ENCODE data around the gene PLEKHM1. TPM values are rescaled to one million over a fixed set of nuclear protein-coding genes. Genes with fewer than 3 reads are reported as not detected.

Gene PLEKHM1
- total RNA-seq, 4 donors from 2014 or later: 45.4 to 130 (median 71.7) TPM

DNA sequence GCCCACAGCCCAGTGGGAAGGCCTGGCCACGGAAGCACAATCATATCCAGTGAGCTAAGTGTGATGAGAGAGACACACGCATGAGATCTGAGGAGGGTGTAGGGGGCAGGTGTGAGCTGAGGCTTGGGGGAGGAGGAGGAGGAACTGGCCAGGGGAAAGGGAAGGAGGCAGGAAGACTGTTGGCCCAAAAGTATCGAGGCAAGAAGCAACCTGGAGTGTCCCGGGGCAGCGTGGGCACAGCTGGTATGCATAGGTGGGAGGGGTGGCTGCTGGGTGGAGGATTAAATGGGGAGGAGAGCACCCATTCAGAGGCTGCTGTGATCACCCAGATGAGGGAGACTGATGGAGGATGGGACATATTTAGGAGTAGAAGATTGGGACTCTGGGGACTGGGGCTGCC is 99.2 kb downstream of the PLEKHM1 start:
- no peak for DNase-seq
- TF ChIP-seq POLR2A (IDR thresholded peaks at IDR 0.05): no peak
- TF ChIP-seq, protein P1, sequence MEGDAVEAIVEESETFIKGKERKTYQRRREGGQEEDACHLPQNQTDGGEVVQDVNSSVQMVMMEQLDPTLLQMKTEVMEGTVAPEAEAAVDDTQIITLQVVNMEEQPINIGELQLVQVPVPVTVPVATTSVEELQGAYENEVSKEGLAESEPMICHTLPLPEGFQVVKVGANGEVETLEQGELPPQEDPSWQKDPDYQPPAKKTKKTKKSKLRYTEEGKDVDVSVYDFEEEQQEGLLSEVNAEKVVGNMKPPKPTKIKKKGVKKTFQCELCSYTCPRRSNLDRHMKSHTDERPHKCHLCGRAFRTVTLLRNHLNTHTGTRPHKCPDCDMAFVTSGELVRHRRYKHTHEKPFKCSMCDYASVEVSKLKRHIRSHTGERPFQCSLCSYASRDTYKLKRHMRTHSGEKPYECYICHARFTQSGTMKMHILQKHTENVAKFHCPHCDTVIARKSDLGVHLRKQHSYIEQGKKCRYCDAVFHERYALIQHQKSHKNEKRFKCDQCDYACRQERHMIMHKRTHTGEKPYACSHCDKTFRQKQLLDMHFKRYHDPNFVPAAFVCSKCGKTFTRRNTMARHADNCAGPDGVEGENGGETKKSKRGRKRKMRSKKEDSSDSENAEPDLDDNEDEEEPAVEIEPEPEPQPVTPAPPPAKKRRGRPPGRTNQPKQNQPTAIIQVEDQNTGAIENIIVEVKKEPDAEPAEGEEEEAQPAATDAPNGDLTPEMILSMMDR (IDR thresholded peaks at IDR 0.05): no peak
- H3K9me3 ChIP-seq: no peaks in the 10 kb centered on the region

DNA sequence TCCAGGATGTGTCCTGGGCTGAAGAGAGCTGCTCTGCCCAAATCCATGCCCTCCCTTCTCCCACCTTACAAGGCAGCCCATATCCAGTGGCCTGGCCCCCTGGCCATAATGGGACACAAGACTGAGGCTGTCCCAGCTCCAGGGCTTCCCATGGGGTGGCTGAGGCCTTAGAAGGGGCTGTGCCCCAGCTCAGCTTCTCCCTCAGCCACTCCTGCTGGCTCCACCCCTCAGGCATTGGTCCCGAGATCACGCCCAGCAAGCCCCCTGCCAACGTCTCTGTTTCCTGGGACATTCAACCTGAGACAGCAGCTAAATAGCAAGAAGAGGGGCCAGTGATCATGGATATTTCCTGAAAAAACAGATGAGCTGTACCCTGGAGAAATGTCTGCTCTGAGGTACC is 101.2 kb downstream of the PLEKHM1 start:
- H3K27me3 ChIP-seq: no peaks in the 10 kb centered on the region
- peaks cover 0 to 4% (median 0%) of the 10 kb centered on the region in 3 donors for H3K36me3 ChIP-seq
- TF ChIP-seq, protein P1 (IDR thresholded peaks at IDR 0.05): no peak
- no peak for TF ChIP-seq POLR2A (IDR thresholded peaks at IDR 0.05)

More for the DNA sequence above, 99.2 kb downstream of the PLEKHM1 start:
- no peaks in the 10 kb centered on the region for H3K4me1 ChIP-seq
- H3K4me3 ChIP-seq: no peak overlapping the region
- H3K36me3 ChIP-seq: peaks cover 0 to 23% (median 0%) of the 10 kb centered on the region in 3 donors
- no peak overlapping the region for H3K27ac ChIP-seq
- H3K27me3 ChIP-seq: no peaks in the 10 kb centered on the region

DNA sequence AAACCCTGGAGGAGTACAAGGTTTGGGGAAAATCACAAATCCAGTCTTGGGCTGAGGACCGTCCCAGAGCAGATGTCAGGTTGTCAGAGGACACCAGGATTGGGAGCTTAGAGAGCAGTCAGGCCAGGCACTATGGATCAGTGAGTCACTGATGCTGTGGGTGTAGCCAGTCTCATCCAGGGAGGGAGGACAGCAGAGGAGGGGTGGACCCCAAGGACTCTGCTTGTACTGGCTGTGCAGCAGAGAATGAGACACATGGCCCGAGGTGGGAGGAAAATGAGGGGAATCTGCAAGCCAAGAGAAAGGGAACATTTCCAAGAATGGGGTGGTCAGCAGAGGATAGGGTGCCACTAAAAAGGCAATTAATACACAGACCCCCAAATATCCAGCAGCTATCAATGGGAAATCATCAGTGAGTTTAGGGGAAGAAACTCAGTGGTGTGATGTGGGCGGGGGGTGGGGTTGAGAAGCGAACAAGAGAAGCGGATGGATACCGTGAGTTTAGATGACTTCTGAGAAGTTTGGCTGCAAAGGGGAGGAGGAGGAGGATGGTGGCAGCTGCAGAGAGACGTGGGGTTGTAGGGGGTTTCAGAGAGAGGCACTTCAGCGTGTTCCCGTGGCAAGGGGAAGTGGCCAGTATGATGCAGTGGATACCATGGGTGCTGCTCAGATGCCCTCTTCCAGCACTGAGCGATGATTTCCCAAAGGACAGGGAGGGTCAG is 101.8 kb downstream of the PLEKHM1 start:
- no peak for DNase-seq
- H3K4me1 ChIP-seq: peaks cover 0 to 11% (median 2%) of the 10 kb centered on the region in 4 donors

More for the DNA sequence above, 101.2 kb downstream of the PLEKHM1 start:
- no peak overlapping the region for H3K4me3 ChIP-seq
- peaks cover 0 to 11% (median 2%) of the 10 kb centered on the region in 4 donors for H3K4me1 ChIP-seq
- H3K9me3 ChIP-seq: no peaks in the 10 kb centered on the region
- DNase-seq: no peak
- H3K27ac ChIP-seq: no peak overlapping the region

DNA sequence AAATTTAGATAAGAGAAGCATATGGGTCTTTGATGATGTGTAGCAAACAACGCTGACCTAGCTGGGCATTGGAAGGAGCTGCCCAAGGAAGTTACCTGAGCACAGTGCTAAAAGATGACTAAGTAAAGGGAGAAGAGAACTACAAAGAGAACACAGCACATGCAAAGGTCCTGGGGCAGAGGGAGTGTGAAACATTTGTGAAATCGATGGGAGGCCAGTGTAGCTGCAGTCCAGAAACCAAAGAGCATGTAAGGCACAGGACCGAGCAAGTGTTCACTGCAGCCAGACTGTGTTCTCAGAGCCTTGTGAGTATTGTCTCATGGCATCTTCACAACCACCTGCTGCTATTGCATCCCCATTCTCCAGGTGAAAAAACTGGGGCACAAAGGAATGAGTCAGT is 102.8 kb downstream of the PLEKHM1 start:
- TF ChIP-seq POLR2A (IDR thresholded peaks at IDR 0.05): no peak
- TF ChIP-seq, protein P1 (IDR thresholded peaks at IDR 0.05): no peak

More for the DNA sequence above, 101.8 kb downstream of the PLEKHM1 start:
- H3K27ac ChIP-seq: no peak overlapping the region
- H3K9me3 ChIP-seq: no peaks in the 10 kb centered on the region
- H3K27me3 ChIP-seq: no peaks in the 10 kb centered on the region
- H3K36me3 ChIP-seq: no peaks in the 10 kb centered on the region
- no peak overlapping the region for H3K4me3 ChIP-seq
- no peak for TF ChIP-seq POLR2A (IDR thresholded peaks at IDR 0.05)
- TF ChIP-seq, protein P1 (IDR thresholded peaks at IDR 0.05): no peak

DNA sequence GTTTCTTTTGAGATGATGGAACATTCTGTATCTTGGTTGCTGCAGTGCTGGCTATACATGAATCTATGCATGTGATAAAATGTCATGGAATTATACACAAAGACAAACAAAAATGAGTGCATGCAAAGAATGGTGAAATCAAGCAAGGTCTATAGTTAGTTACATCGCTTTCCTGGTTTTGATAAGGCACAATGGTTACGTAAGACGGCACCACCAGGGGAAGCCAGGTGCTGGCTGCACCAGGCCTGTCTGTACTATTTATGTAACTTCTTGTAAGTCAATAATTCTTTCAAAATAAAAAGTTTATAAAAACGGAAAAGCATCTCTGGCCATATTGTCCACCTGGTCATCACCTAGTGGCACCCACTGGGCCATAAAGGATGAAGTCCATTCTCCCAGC is 104.3 kb downstream of the PLEKHM1 start:
- TF ChIP-seq, protein P1 (IDR thresholded peaks at IDR 0.05): no peak
- no peak for TF ChIP-seq POLR2A (IDR thresholded peaks at IDR 0.05)
- H3K9me3 ChIP-seq: no peaks in the 10 kb centered on the region
- no peaks in the 10 kb centered on the region for H3K27me3 ChIP-seq
- no peak for DNase-seq
- no peak overlapping the region for H3K27ac ChIP-seq
- H3K36me3 ChIP-seq: no peaks in the 10 kb centered on the region
- no peak overlapping the region for H3K4me3 ChIP-seq
- H3K4me1 ChIP-seq: peaks cover 0 to 11% (median 2%) of the 10 kb centered on the region in 4 donors

More for the DNA sequence above, 102.8 kb downstream of the PLEKHM1 start:
- no peak for DNase-seq
- Histone ChIP-seq H3K27me3 (no peaks in the 10 kb centered on the region), H3K36me3 (no peaks in the 10 kb centered on the region), H3K9me3 (no peaks in the 10 kb centered on the region), H3K4me3 (no peak overlapping the region), H3K27ac (no peak overlapping the region), H3K4me1 (peaks cover 0 to 11% (median 2%) of the 10 kb centered on the region in 4 donors)

Small RNA genes lying within 50 kb of the gene (small RNA-seq; reads per million reads assigned to genes)
- gene RF00017: 0 reads per million in 2 donors

Other genes starting within 250 kb of the PLEKHM1 start
- gene SPATA32, start 228.6 kb downstream of the PLEKHM1 start, total RNA-seq: not detected
- gene MAP3K14, start 173.7 kb downstream of the PLEKHM1 start, total RNA-seq: 10 to 100 TPM; 16.5 to 30.4 (median 24.7) TPM
- gene ARHGAP27, start 57.9 kb downstream of the PLEKHM1 start, total RNA-seq: 100 to 1,000 TPM; 112 to 385 (median 258) TPM

Measured in Peyer's patch (tissue), 4 donors.